Astrocyte (in vitro differentiated cells and primary cell): ENCODE data around the gene TBL1XR1.

Experiments
- CTCF ChIP-seq: IDR thresholded peaks from 2 replicates; pipeline ENCODE4 v1.5.1; 2011; ENCODE audit warnings: low read depth, mild to moderate bottlenecking, inconsistent platforms, low read length, moderate library complexity; ENCODE audit not compliant: insufficient read depth
- EZH2 ChIP-seq: IDR thresholded peaks from 2 replicates; pipeline ENCODE4 v1.6.1; 2012; ENCODE audit warnings: mild to moderate bottlenecking, low read length, inconsistent platforms; ENCODE audit not compliant: insufficient read depth

- TF ChIP-seq CTCF (no peak), EZH2 (no peak)
Measured at GRCh38 chr3:177058648-177059047, 138.6 kb downstream of the TBL1XR1 start.
